SK-N-SH (cell line): Measurements from ENCODE around the gene DOK6. TPM values are rescaled to one million over a fixed set of nuclear protein-coding genes. Genes with fewer than 3 reads are reported as not detected.
"Not testable (repeated sequence)": the region's sequence is repeated elsewhere in the genome, so short reads cannot be mapped to it uniquely, and the experiment has no call there.

ENCODE experiments used
- CTCF ChIA-PET: fragments of 300-600, 350-600 bp; formaldehyde crosslinking; extraction: SDS; loops from one replicate; lab custom pipeline; 2021; lab: Yijun Ruan, JAX
- POLR2A ChIA-PET: fragments of 350-600 bp; sonication (Branson Sonifier 250); formaldehyde crosslinking; extraction: SDS; loops from one replicate; lab custom pipeline; 2020; ENCODE audit warnings: antibody characterized with exemption, inconsistent platforms; lab: Yijun Ruan, JAX
- DNase-seq: peaks from one replicate; pipeline ENCODE4 v3.0.0; 2012
- H2AFZ ChIP-seq: fragments of 200-600 bp; sonication (generic); 2 replicates; pipeline ENCODE4 v1.8.1; 2016; ENCODE audit warnings: antibody characterized with exemption, mild to moderate bottlenecking, low read depth
- H3F3A ChIP-seq: fragments of 200-600 bp; sonication (generic); replicated peaks from 2 replicates; pipeline ENCODE3; 2016; ENCODE audit warnings: antibody characterized with exemption, mild to moderate bottlenecking; ENCODE audit not compliant: insufficient read depth
- H3K27ac ChIP-seq, 2 experiments: fragments of 200-500 bp in 1 of 2; fragments of 200-600 bp in 1 of 2; sonication (Bioruptor generic) in 1 of 2; sonication (generic), shearing (Covaris generic) in 1 of 2; 2 replicates each; pipeline versions ENCODE4 v1.5.1 to v1.6.1; 2014 to 2016; ENCODE audit warnings: low read depth in 2 of 2, inconsistent platforms in 1 of 2, low read length in 1 of 2, mild to moderate bottlenecking in 1 of 2, mixed read lengths in 1 of 2
- H3K27me3 ChIP-seq: fragments of 200-600 bp; sonication (generic), shearing (Covaris generic); 2 replicates; pipeline ENCODE4 v1.6.1; 2016; ENCODE audit warnings: mixed run types; ENCODE audit not compliant: insufficient read depth
- H3K36me3 ChIP-seq, 2 experiments: fragments of 200-500 bp in 1 of 2; fragments of 200-600 bp in 1 of 2; sonication (Bioruptor generic) in 1 of 2; sonication (generic) in 1 of 2; replicated peaks in 1 of 2; 2 replicates each; pipeline versions ENCODE3 to v1.5.1; 2014 to 2016; ENCODE audit warnings: low read length in 1 of 2, mild to moderate bottlenecking in 1 of 2; ENCODE audit not compliant: insufficient read depth in 2 of 2, control insufficient read depth in 1 of 2
- H3K4me1 ChIP-seq, 2 experiments: fragments of 200-500 bp in 1 of 2; fragments of 200-600 bp in 1 of 2; sonication (Bioruptor generic) in 1 of 2; sonication (generic), shearing (Covaris generic) in 1 of 2; 2 replicates each; pipeline versions ENCODE4 v1.5.1 to v1.6.1; 2014 to 2016; ENCODE audit warnings: low read depth in 1 of 2, low read length in 1 of 2, mixed run types in 1 of 2; ENCODE audit not compliant: insufficient read depth in 2 of 2, control insufficient read depth in 1 of 2
- H3K4me2 ChIP-seq: fragments of 200-600 bp; sonication (generic), shearing (Covaris generic); 2 replicates; pipeline ENCODE4 v1.6.1; 2017; ENCODE audit warnings: mixed run types
- H3K4me3 ChIP-seq, 2 experiments: fragments of 200-500 bp in 1 of 2; fragments of 200-600 bp in 1 of 2; sonication (Bioruptor generic) in 1 of 2; sonication (generic), shearing (Covaris generic) in 1 of 2; 2 replicates each; pipeline versions ENCODE4 v1.5.1 to v1.8.1; 2014 to 2016; ENCODE audit warnings: low read depth in 2 of 2, inconsistent platforms in 1 of 2, low read length in 1 of 2, mild to moderate bottlenecking in 1 of 2, mixed read lengths in 1 of 2, moderate library complexity in 1 of 2
- H3K79me2 ChIP-seq: fragments of 200-600 bp; sonication (generic); 2 replicates; pipeline ENCODE4 v1.8.1; 2017; ENCODE audit warnings: mild to moderate bottlenecking; ENCODE audit not compliant: insufficient read depth
- H3K9ac ChIP-seq: fragments of 200-600 bp; sonication (generic); 2 replicates; pipeline ENCODE4 v1.6.1; 2017; ENCODE audit warnings: mixed run types
- H3K9me2 ChIP-seq: fragments of 200-600 bp; sonication (generic); 2 replicates; pipeline ENCODE4 v1.6.1; 2017; ENCODE audit warnings: mixed run types
- H3K9me3 ChIP-seq: fragments of 200-600 bp; sonication (generic); 2 replicates; pipeline ENCODE4 v1.6.1; 2017; ENCODE audit warnings: mixed run types, mild to moderate bottlenecking, moderate library complexity
- H4K20me1 ChIP-seq: fragments of 200-600 bp; sonication (generic); 2 replicates; pipeline ENCODE4 v1.6.1; 2017; ENCODE audit warnings: mild to moderate bottlenecking, mixed run types; ENCODE audit not compliant: insufficient read depth
- EP300 ChIP-seq, 2 experiments: IDR thresholded peaks; 2 replicates each; pipeline versions ENCODE4 v1.4.0 to v1.6.1; 2012; ENCODE audit warnings: borderline replicate concordance in 1 of 2, low read depth in 1 of 2, low read length in 1 of 2
- FOXM1 ChIP-seq: IDR thresholded peaks from 2 replicates; pipeline ENCODE4 v1.4.0; 2012; ENCODE audit warnings: low read depth, mild to moderate bottlenecking
- NRF1 ChIP-seq: IDR thresholded peaks from 2 replicates; pipeline ENCODE4 v1.6.1; 2012; ENCODE audit warnings: low read depth, mild to moderate bottlenecking, low read length
- POLR2AphosphoS5 ChIP-seq: IDR thresholded peaks from 2 replicates; pipeline ENCODE4 v1.6.1; 2012; ENCODE audit warnings: low read depth, low read length
- RAD21 ChIP-seq: IDR thresholded peaks from 2 replicates; pipeline ENCODE4 v1.6.1; 2012; ENCODE audit warnings: mild to moderate bottlenecking, low read length
- TEAD4 ChIP-seq: IDR thresholded peaks from 2 replicates; pipeline ENCODE4 v1.4.0; 2012; ENCODE audit warnings: mild to moderate bottlenecking, borderline replicate concordance; ENCODE audit not compliant: insufficient read depth
- YY1 ChIP-seq: IDR thresholded peaks from 2 replicates; pipeline ENCODE4 v1.4.0; 2012; ENCODE audit warnings: low read depth, mild to moderate bottlenecking
- WGBS: methylation state at CpG from one replicate; pipeline ENCODE4 v1.1.6; 2017; ENCODE audit warnings: low lambda C conversion rate; 5-methylcytosine and 5-hydroxymethylcytosine counted together
- polyA plus RNA-seq, 3 experiments: library from polyadenylated mRNA; depleted of rRNA; stranded (reverse); fragments of >200 nt; gene quantifications; 2 replicates each; pipeline ENCODE4 v1.2.3, GENCODE V29; 2012
- TF ChIP-seq, protein P1 (sequence below): IDR thresholded peaks from 2 replicates; pipeline ENCODE4 v1.4.0; 2012; ENCODE audit warnings: low read depth, borderline replicate concordance
- TF ChIP-seq, protein P2 (sequence below): IDR thresholded peaks from 2 replicates; pipeline ENCODE4 v1.6.1; 2012; ENCODE audit warnings: mild to moderate bottlenecking, low read depth, low read length, moderate library complexity

DOK6 gene
- polyA plus RNA-seq, 1 of the 3 experiments (the other 2 are of a cell fraction) = 3.9 TPM

DNA sequence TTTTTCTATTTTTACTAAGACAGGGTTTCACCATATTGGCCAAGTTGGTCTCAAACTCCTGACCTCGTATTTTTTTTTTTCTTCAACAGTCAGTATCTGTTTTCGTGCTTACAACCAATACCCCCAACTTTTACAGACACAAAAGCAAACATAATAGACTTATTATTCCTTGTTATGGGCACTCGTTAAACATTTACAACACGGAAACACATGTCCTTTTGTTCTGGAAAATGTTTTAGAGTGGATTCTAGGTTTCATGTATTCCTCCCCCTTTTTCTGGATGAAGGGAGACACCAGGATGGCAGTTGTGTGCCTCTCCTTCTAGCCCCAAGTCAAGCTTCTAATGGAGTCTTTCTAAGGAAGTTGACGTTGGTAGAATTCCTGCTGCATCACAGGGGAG is 458.2 kb downstream of the DOK6 start:
- CTCF ChIA-PET = no interaction called here
- Histone ChIP-seq H3K9me3 (no peaks in the 10 kb centered on the region; the same call in 1 of the 2 replicates), H3K27ac (no peak overlapping the region)

DNA sequence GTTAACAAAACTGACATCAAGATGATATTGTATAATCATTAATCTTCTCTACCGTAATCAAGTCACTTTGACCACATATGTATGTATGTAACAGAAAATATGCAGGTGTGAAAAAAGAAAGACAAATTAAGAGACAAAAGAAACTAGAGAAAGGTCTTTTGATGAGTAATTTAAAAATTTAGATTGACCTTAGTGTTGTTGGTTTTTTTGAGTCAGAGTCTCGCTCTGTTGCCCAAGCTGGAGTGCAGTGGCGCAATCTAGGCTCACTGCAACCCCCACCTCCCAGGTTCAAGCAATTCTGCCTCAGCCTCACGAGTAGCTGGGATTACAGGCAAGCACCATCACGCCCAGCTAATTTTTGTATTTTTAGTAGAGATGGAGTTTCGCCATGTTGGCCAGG is 464.1 kb downstream of the DOK6 start:
- H4K20me1 ChIP-seq, CTCF ChIA-PET, H3F3A ChIP-seq, H3K27ac ChIP-seq, H3K4me1 ChIP-seq, H2AFZ ChIP-seq, H3K9me2 ChIP-seq, POLR2A ChIA-PET, H3K4me3 ChIP-seq, DNase-seq, H3K4me2 ChIP-seq, H3K36me3 ChIP-seq, H3K9me3 ChIP-seq, H3K9ac ChIP-seq, H3K79me2 ChIP-seq, H3K27me3 ChIP-seq: not testable (repeated sequence)
- WGBS = 87% methylated on average over 6 of the region's 6 CpGs

More for the DNA sequence above, 458.2 kb downstream of the DOK6 start:
- no peak overlapping the region for H3K4me3 ChIP-seq
- 90% methylated on average over 5 of the region's 5 CpGs for WGBS
- TF ChIP-seq FOXM1 (no peak), EP300 (IDR thresholded peaks at IDR 0.05; ENCODE audit: borderline replicate concordance in 1 of 2, low read depth in 1 of 2, low read length in 1 of 2) (no peak), YY1 (no peak), TEAD4 (no peak), RAD21 (no peak), NRF1 (no peak), POLR2AphosphoS5 (no peak)
- TF ChIP-seq, protein P1, sequence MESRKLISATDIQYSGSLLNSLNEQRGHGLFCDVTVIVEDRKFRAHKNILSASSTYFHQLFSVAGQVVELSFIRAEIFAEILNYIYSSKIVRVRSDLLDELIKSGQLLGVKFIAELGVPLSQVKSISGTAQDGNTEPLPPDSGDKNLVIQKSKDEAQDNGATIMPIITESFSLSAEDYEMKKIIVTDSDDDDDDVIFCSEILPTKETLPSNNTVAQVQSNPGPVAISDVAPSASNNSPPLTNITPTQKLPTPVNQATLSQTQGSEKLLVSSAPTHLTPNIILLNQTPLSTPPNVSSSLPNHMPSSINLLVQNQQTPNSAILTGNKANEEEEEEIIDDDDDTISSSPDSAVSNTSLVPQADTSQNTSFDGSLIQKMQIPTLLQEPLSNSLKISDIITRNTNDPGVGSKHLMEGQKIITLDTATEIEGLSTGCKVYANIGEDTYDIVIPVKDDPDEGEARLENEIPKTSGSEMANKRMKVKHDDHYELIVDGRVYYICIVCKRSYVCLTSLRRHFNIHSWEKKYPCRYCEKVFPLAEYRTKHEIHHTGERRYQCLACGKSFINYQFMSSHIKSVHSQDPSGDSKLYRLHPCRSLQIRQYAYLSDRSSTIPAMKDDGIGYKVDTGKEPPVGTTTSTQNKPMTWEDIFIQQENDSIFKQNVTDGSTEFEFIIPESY = no peak
- TF ChIP-seq, protein P2, sequence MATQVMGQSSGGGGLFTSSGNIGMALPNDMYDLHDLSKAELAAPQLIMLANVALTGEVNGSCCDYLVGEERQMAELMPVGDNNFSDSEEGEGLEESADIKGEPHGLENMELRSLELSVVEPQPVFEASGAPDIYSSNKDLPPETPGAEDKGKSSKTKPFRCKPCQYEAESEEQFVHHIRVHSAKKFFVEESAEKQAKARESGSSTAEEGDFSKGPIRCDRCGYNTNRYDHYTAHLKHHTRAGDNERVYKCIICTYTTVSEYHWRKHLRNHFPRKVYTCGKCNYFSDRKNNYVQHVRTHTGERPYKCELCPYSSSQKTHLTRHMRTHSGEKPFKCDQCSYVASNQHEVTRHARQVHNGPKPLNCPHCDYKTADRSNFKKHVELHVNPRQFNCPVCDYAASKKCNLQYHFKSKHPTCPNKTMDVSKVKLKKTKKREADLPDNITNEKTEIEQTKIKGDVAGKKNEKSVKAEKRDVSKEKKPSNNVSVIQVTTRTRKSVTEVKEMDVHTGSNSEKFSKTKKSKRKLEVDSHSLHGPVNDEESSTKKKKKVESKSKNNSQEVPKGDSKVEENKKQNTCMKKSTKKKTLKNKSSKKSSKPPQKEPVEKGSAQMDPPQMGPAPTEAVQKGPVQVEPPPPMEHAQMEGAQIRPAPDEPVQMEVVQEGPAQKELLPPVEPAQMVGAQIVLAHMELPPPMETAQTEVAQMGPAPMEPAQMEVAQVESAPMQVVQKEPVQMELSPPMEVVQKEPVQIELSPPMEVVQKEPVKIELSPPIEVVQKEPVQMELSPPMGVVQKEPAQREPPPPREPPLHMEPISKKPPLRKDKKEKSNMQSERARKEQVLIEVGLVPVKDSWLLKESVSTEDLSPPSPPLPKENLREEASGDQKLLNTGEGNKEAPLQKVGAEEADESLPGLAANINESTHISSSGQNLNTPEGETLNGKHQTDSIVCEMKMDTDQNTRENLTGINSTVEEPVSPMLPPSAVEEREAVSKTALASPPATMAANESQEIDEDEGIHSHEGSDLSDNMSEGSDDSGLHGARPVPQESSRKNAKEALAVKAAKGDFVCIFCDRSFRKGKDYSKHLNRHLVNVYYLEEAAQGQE = no peak
- H3K36me3 ChIP-seq = no peaks in the 10 kb centered on the region
- no peaks in the 10 kb centered on the region for H3F3A ChIP-seq
- H3K4me1 ChIP-seq = no peaks in the 10 kb centered on the region
- no peaks in the 10 kb centered on the region for H3K9me2 ChIP-seq
- no peak overlapping the region for H3K4me2 ChIP-seq
- no peak overlapping the region for H2AFZ ChIP-seq
- no peaks in the 10 kb centered on the region for H3K79me2 ChIP-seq
- H4K20me1 ChIP-seq = no peaks in the 10 kb centered on the region
- POLR2A ChIA-PET = no interaction called here
- DNase-seq = no peak
- H3K27me3 ChIP-seq = no peaks in the 10 kb centered on the region
- no peak overlapping the region for H3K9ac ChIP-seq
